HG03521 (cell line): ENCODE measurements around the gene PDE7B.
"Not testable (repeated sequence)": the region's sequence is repeated elsewhere in the genome, so short reads cannot be mapped to it uniquely, and the experiment has no call there.

ENCODE experiments used
- ATAC-seq: cut with Tn5 transposase; IDR thresholded peaks from one replicate; pipeline ENCODE4 v1.9.1; 2021; ENCODE audit warnings: mild to moderate bottlenecking, moderate library complexity; ENCODE audit not compliant: unreplicated experiment

PDE7B gene

DNA sequence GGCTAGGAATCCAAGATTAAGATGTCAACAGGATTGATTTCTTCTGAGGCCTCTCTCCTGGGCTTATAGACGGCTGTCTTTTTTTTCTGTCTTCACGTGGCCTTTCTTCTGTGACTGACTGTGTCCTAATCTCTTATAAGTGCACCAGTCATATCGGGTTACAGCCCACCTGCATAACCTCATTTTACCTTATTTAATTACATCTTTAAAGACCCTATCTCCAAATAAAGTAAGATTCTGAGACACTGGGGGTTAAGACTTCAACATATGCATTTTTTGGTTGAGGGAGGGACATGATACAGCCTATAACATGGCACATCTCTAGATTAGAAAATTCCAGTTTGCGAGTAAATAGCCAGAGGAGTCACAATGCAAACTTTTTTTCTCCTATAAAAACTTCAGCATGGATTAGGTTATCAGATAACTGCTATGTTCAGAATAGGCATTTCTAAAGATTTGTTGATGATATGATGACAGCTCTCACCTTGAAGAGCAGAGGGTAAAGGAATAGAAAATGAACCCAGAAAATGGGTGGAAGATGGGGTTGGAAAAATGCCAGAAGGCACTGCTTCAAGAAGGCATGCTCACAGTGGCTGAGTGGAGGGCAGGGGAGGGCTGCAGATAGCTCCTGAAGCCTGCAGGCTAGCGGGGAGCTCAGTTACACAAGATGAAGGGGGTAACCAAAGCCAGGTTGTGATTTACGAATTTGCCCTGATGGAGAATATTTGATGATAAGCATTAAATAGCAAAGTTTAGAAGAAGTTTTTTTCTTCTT, 8.7 kb upstream of the PDE7B start:
- no peak for ATAC-seq

DNA sequence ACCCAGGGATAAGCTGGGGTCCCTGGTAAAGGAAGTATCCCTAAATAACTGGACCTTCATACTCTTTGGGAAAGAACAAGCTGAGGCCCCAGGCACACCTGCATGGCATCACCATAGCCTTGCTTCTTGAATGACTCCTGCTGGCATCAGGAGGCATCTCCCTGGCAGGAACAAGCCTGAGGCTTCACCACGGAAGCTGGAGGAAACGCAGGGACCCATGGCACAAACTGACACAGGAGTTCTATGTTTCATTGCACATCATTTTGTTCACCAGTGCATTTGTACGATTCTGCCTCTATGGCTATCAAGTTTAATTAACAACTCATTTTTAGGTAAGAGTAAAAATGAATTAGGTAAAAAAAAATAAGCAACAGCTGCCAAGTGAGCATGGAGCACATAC, 619 bp upstream of the PDE7B start:
- ATAC-seq = no peak

DNA sequence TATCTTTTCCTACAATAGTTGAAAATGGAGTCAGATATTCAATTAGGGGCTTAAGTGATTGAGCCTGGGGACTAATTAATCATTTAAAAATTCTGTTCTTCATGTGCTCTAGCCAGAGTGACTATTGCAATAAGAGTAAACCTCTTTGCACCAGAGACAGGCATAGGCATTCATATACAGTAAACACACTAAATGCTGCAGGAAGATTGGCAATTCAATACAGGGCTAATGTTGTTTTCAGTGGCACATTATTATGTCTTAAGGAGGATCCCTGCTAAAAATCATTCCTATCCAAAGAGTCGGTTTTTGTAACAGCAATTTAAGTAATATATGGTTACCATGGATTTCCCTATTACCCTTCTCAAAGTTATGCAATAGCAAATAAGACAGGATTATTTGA, 1.2 kb downstream of the PDE7B start:
- no peak for ATAC-seq

DNA sequence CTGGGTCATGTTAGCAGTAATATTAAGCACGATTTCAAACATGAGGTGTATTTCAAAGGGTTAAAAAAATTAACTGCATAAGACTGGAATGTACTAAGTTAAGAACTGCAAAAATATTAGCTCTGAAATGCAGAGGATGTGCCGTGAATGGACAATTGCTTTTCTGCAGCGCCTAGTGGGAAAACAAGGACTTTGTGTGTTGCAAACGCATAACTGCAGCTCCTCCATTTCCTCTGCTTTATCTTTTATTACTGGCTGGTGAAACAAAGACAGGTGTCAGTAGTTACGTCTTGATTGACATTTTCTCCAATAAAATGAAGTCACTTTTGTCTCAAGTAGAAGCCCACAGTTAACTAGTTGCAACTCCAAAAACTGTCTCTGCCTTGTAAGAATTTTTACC, 1.7 kb downstream of the PDE7B start:
- ATAC-seq = no peak

DNA sequence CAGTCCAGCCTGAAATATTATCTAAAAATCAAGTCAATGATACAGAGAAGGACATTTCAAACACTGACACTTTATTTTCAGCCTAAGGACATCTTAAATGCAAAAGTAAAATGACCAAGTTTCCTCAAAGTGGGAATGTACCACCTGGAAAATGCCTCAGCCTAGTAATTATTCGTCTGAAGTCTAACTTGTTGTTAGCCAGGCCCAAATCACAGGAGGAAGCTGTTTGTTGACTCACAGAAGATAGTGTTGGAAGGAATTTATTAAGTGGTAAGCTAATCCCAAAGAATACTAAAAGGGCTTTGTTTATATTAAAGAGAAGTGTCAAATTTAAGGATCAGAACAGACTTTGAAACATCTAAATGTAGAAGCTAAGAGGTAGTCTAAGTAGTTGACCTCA, 2.5 kb downstream of the PDE7B start:
- ATAC-seq = no peak

DNA sequence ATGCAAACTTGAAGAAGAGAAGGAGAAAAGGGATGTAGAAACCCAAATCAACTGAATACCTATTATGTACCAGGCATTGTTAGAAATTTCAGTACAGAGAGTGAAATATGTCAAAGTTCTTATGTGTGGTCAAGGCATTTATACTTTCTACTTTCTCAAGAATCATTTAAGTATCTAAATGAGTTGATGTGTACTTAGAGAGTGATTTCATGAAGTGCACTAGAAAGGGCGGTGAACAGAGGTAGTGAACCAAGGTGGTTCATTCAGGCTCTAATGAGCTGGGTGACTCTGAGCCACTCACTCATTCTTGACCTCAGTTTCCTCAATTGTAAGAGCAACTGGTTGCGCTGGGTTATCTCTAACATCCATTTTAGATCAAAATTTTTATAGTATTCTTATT, 3.3 kb downstream of the PDE7B start:
- ATAC-seq = no peak

DNA sequence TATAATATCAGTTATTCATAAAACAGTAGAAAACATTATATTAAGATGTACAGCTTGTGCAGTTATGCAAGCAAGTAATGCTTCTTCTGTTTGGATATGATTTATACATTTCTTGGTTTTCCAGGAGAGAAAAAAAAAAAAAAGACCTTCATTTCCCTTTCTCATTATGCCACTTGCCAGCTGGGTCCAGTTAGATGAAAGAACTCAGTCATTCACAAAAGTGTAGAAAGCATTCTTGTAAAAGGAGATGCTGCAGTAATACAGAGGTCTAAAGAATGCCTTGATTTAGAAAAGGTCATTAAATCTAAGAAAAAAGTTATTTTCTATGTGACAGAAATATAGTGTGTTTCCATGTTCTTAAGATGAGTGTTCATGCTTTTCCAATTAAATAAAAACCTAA, 7.4 kb downstream of the PDE7B start:
- ATAC-seq = no peak

DNA sequence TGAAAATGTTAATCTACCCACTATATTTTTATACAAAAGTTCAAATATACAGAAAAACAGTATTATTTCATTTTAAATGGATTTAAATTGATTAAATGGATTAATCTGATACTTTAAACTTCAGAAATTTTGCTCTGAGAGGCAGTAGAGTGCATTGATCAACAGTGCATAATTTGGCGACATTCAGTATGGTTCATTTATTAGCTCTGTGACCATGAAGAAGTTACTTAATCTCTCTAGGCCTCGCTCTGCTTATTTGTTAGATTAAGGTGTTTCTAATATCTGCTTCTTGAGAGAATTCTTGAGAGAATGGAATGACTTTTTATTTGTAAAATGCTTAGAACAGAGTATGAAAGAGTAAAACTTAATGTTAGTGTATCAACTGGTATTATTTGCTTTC, 8.9 kb downstream of the PDE7B start:
- ATAC-seq = no peak

DNA sequence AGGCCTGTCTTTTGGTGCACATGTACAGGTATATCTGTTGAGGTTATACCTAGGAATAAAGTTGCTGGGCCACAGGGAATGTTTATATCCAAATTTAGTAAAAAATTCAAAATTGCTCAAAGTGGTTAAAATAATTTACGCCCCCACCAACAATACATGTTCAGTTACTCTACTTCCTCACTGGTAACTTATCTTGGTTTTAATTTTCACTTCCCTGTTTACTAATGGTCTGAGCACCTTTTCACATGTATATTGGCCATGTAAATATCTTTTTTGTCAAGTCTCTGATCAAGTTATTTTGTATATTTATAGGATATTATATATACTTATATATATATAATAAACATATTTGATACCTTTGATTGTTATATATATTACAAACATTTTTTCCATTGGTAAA, 9.7 kb downstream of the PDE7B start:
- ATAC-seq = no peak

DNA sequence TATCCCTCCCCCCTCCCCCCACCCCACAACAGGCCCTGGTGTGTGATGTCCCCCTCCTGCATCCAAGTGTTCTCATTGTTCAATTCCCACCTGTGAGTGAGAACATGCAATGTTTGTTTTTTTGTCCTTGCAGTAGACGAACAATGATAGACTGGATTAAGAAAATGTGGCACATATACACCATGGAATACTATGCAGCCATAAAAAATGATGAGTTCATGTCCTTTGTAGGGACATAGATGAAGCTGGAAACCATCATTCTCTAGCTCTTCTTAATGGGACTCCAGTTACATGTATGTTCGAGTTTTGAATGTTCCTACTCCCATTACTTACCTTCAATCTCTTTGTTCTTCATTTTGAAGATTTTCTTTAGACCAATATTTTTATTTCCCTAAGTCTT, 13.4 kb downstream of the PDE7B start:
- ATAC-seq = not testable (repeated sequence)

DNA sequence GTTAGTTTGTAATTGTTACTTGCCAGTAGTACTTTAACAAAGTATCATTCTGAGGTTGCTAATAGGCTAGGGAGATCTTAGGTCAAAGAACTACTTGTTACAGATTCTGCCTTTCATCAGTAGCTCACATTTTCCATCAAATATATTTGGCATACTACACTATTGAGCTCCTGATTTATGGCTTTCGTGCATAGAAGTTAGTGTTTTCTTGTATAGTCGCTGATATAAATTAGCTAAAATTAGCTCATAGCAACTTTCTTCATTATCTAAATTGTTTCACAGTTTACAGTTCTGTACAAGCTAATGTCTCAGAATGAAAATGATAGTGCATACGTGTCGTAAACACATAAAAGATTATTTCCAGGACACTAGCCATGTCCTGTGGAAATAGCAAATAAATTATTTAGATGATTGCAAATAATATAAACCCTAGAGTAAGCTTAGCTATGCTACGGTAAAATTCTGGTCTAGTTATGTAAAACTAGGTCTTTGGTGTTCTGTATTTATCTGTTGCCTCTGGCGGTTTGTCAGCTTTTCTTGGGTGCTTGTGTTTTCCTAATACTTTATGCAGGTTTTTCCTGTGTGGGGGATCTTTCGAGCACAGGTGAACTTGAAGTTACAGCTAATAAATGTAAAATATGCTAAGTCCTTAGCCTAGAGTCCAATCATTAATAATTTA, 15.1 kb downstream of the PDE7B start:
- no peak for ATAC-seq

DNA sequence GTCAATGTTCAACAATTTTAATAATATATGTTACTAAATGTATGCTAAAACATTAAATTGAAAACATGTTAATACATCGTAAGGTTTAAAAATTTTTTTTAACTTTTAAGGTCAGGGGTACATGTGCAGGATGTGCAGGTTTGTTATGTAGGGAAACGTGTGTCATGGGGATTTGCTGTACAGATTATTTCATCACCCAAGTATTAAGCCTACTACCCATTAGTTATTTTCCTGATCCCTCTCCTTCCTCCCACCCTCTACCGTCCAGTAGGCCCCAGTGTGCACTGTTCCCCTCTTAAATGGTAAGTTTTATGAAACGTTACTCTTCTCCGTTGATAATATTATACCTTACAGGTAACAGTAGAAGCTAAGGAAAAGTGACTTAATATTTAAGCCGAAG, 15.8 kb downstream of the PDE7B start:
- no peak for ATAC-seq

DNA sequence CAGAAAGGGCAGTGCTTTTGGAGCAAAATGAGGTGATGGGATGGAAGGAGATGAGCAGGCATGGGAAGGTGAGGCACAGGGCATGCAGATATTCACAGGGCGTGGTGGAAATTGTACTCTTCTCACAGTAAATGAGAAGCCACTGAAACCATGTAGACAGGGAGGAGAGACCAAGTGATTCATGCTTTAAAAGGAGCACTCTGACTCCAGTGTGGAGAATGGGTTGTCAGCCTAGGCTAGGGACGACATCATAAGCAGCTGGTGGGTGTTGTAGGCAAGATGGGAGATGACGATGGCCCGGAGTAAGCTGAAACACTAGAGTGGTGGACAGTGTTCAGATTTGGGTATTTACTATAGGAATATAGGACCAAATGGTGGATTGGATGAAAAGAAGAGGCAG, 18.4 kb downstream of the PDE7B start:
- ATAC-seq = no peak

DNA sequence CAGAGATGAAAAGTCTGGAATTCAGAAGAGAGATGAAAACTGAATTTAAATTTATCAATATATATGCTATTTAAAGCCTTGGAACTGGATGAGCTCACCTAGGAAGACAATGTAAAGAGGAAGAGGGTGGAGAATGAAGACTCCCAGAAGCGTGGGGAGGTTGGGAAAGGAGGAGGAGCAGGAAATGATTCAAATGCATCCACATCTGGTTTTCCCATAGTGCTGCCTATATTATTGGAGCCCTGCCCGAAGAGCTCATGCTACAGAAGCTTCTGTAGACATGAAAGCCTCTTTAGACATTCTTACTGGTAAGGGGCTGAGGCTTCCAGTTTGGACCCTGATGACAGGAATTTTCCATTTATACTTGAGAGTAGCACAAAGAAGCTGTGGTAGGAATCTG, 19.2 kb downstream of the PDE7B start:
- ATAC-seq = no peak

DNA sequence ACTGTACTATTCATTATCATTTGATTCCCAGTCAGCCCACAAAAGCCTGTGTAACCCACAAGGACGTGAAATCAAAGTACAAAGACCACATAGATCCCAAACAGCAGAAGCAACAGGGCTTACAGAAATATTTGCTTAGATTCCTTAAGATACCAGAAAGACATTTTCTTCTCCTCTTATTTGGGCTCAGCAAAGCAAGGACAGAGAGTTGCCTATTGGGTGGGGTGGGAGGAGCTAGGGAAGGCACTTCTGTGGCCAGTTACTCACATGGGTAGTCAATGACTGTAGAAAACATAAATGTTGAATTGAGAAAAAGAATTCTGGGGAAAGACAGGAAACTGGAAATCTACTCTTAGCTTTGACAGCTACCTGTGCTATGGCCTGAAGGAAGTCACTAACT, 19.8 kb downstream of the PDE7B start:
- no peak for ATAC-seq

DNA sequence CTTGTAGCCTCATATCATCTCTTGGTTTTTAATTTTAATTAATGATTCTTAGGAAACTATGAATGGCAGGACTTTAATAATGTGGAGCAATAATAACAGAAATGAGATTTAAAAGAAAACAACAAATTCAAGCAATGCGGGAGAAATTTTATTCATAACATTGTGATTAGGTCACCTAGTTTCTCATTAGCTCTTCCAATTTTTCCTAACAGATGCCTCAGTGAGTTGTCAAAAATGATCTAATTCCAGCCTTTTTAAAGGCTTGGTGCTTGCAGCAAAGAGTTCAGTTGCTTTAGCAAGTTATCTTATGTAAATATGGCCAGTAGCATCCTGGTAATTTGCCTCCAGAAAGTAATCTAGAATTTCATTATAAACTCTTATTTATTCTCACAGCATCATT, 20.4 kb downstream of the PDE7B start:
- ATAC-seq = no peak

DNA sequence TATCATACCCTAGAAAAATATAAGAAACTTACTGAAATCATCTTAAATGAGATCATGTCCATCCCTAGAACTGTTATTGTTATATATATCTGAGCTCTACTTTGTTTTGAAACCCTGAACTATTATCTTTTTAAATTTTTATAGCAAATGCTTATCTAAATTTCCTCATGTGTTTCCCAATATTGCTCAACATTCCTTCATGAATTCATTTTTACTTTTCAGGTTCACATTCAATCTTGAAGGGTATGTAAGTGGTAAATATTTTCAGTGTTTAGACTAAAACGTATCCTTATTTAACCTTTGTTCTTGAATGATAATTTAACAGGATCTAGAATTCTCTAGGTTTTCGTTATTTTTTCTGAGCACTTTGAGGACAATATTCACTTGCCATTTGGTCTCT, 23.9 kb downstream of the PDE7B start:
- no peak for ATAC-seq

DNA sequence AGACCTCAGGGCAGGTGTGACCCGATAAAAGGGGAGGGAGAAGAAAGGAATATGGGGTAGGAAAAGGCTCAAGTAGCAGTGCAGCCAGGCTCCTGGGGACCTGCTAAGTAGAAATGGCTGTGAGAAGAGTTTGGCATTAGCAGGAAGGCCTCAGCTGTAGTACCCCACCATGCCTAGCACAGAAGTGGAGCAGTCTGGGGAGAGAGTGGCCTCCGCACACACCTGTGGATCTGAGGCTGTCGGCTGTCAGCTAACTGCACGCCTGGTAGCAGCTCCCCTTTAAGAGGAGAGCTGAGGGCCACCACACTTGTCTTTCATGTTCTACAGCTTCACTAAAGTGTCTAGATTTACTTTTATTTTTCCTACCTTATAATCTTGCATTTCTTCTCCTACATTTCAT, 24.6 kb downstream of the PDE7B start:
- ATAC-seq = no peak

DNA sequence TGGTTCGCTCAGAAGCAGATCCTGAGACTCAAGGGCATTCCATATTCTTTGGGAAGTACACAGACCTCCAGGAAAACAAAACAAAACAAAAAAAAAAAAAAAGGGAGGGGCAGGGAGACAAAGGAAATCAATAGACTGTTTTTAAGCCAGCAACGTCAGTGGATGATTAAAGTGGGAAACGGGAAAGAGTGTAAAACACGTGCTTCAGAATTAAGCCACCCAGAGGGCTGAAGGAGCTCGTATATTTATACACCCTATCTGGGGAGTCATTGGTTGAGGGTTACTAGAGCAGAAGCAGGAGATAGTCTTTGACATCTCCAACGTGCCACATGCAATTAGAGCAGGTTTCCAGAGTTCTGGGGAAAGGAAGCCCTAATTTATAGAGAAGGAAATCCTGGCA, 26.2 kb downstream of the PDE7B start:
- ATAC-seq = no peak

DNA sequence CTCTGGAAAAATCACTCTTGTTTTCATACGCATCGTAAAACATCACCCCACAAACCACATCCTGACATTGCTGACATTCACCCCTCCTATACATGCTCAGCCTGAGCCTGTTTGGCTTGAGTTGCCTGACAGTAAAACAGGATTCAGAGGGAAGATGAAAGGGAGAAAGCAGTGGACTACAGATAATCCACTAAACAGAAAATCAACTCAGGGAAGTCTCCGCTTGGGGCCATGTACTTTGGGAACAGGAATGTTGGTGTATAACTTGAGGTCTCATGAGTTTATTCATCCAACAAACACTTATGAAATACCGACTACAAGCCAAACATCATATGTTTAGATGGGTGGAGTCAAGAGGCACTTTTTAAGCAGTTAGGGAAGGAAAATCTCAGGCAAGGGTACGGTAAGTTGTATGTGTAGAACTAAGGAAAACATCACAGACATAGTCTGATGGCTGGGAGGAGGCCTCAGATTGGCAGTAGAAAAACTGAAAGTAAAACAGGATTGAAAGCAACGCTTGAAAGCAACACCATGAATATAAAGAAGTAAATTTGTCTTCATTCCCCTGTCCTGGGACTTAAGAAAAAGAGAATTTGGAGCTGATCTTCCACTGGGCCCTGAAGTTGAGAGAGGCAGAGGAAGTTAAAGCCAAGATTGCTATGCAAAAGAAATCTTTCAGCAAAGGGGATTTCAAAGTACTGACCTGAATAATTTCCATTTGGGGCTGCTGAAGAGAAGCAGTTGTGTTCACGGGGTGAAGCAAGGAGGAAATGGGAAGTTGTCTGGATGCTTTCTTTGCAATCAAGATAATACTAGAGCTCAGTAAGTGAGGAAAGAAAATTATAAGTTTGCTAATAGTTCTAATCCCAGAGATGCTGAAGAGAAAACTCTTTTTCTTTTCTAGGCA, 28.8 kb downstream of the PDE7B start:
- ATAC-seq = peak; percentile 76

DNA sequence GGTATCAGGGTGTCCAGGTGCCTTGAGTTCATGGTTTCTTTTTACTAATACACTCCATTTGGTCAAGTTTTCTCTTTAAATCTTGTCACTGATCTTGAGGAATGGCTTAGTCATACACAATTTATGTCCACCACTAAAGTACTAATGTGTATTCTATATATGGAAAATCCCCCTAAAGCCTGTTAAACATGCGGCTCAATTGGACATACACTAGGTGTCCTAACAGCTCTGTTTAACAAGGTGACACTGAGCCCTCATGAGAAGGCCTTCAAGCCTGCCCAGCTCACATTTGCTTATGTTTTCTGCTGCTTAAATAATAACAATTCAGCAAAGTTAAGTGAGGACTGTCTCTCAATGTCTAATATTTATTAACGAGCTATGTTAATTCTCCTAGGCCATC, 31.5 kb downstream of the PDE7B start:
- ATAC-seq = no peak

DNA sequence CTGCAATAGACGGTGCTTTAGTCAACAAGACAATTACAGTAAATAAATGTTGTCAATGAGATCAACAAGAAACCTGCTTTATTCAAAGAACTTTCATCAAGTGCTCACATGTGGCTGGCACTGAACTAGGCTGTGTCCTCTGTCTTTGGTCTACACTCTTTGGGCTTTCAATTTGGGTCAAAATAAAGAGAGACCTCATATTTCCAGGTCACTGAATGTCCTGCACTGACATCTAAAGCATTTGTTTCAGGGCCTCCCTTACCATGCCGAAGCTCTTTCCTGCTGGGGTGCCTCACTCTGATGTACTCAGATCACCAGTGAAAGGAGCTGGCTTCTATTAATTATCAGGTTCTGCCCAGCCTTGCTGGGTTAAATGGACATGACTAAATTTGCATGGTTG, 32.0 kb downstream of the PDE7B start:
- ATAC-seq = no peak
